WTC11 (cell line): ENCODE results near the gene CCDC87. TPM values are rescaled to one million over a fixed set of nuclear protein-coding genes. Genes with fewer than 3 reads are reported as not detected.

ENCODE experiments used
- AFF4 ChIP-seq: sonication (generic); formaldehyde crosslinking; IDR thresholded peaks from 2 replicates; pipeline ENCODE4 v1.8.1; 2023; ENCODE audit warnings: mild to moderate bottlenecking, missing genetic modification reagents, borderline replicate concordance
- AR ChIP-seq: fragments of 250-450 bp; sonication (Bioruptor Pico); IDR thresholded peaks from 2 replicates; pipeline ENCODE4 v1.9.0; 2021; ENCODE audit warnings: mild to moderate bottlenecking
- ATF1 ChIP-seq: sonication (generic); formaldehyde crosslinking; IDR thresholded peaks from 2 replicates; pipeline ENCODE4 v1.8.1; 2023; ENCODE audit warnings: mild to moderate bottlenecking, moderate library complexity, missing genetic modification reagents
- ATF3 ChIP-seq: sonication (generic); formaldehyde crosslinking; conservative IDR thresholded peaks from 2 replicates; pipeline ENCODE4 v1.8.1; 2022; ENCODE audit warnings: mild to moderate bottlenecking, missing genetic modification reagents
- CBFB ChIP-seq: sonication (generic); formaldehyde crosslinking; IDR thresholded peaks from 2 replicates; pipeline ENCODE4 v1.8.1; 2022; ENCODE audit warnings: mild to moderate bottlenecking, low read depth, missing genetic modification reagents
- E2F5 ChIP-seq: sonication (generic); formaldehyde crosslinking; IDR thresholded peaks from 2 replicates; pipeline ENCODE4 v1.8.1; 2022; ENCODE audit warnings: mild to moderate bottlenecking, moderate library complexity, missing genetic modification reagents
- ELF4 ChIP-seq: sonication (generic); formaldehyde crosslinking; IDR thresholded peaks from 2 replicates; pipeline ENCODE4 v1.8.1; 2022; ENCODE audit warnings: low read depth, mild to moderate bottlenecking, moderate library complexity, missing genetic modification reagents
- EMX1 ChIP-seq: fragments of 250-450 bp; sonication (Bioruptor Pico); IDR thresholded peaks from 2 replicates; pipeline ENCODE4 v1.8.0; 2021; ENCODE audit warnings: mild to moderate bottlenecking
- ESRRA ChIP-seq: sonication (generic); formaldehyde crosslinking; IDR thresholded peaks from 2 replicates; pipeline ENCODE4 v1.8.1; 2022; ENCODE audit warnings: mild to moderate bottlenecking, missing genetic modification reagents, borderline replicate concordance
- GABPB1 ChIP-seq: sonication (generic); formaldehyde crosslinking; IDR thresholded peaks from 2 replicates; pipeline ENCODE4 v1.8.1; 2023; ENCODE audit warnings: mild to moderate bottlenecking, missing genetic modification reagents
- GRHL2 ChIP-seq: fragments of 250-450 bp; sonication (Bioruptor Pico); IDR thresholded peaks from 2 replicates; pipeline ENCODE4 v1.8.0; 2022; ENCODE audit warnings: mild to moderate bottlenecking, moderate library complexity; ENCODE audit not compliant: insufficient replicate concordance, severe bottlenecking
- HMGA2 ChIP-seq: fragments of 250-450 bp; sonication (Bioruptor Pico); IDR thresholded peaks from 2 replicates; pipeline ENCODE4 v1.4.0; 2021; ENCODE audit warnings: mild to moderate bottlenecking, moderate library complexity
- HMGXB4 ChIP-seq: sonication (generic); formaldehyde crosslinking; IDR thresholded peaks from 2 replicates; pipeline ENCODE4 v1.8.1; 2023; ENCODE audit warnings: mild to moderate bottlenecking, moderate library complexity, missing genetic modification reagents
- MLX ChIP-seq: sonication (generic); formaldehyde crosslinking; IDR thresholded peaks from 2 replicates; pipeline ENCODE4 v1.8.1; 2023; ENCODE audit warnings: mild to moderate bottlenecking, missing genetic modification reagents, moderate library complexity
- MXD4 ChIP-seq: fragments of 250-450 bp; sonication (Bioruptor Pico); IDR thresholded peaks from 2 replicates; pipeline ENCODE4 v1.8.0; 2021; ENCODE audit warnings: mild to moderate bottlenecking, moderate library complexity, borderline replicate concordance
- PRRX2 ChIP-seq: fragments of 250-450 bp; sonication (Bioruptor Pico); IDR thresholded peaks from 2 replicates; pipeline ENCODE4 v1.8.0; 2021; ENCODE audit warnings: mild to moderate bottlenecking
- RELA ChIP-seq: sonication (generic); formaldehyde crosslinking; IDR thresholded peaks from 2 replicates; pipeline ENCODE4 v1.8.1; 2022; ENCODE audit warnings: missing genetic modification reagents, mild to moderate bottlenecking, borderline replicate concordance
- STAT6 ChIP-seq: sonication (generic); formaldehyde crosslinking; conservative IDR thresholded peaks from 2 replicates; pipeline ENCODE4 v1.8.1; 2023; ENCODE audit warnings: mild to moderate bottlenecking, low read depth, missing genetic modification reagents, moderate library complexity
- TEAD1 ChIP-seq: sonication (generic); formaldehyde crosslinking; IDR thresholded peaks from 2 replicates; pipeline ENCODE4 v1.8.0; 2022; ENCODE audit warnings: mild to moderate bottlenecking, missing genetic modification reagents
- TP53 ChIP-seq: sonication (generic); formaldehyde crosslinking; IDR thresholded peaks from 2 replicates; pipeline ENCODE4 v1.8.1; 2023; ENCODE audit warnings: mild to moderate bottlenecking, missing genetic modification reagents
- ZNF219 ChIP-seq: sonication (generic); formaldehyde crosslinking; IDR thresholded peaks from 2 replicates; pipeline ENCODE4 v1.8.0; 2023; ENCODE audit warnings: missing genetic modification reagents, mild to moderate bottlenecking, borderline replicate concordance
- ZSCAN18 ChIP-seq: fragments of 250-450 bp; sonication (Bioruptor Pico); IDR thresholded peaks from 2 replicates; pipeline ENCODE4 v2.1.2; 2022; ENCODE audit warnings: mild to moderate bottlenecking, moderate library complexity
- total RNA-seq: library from RNA; stranded (reverse); gene quantifications from 3 replicates; pipeline ENCODE4 v1.2.3, GENCODE V29; 2021

The CCDC87 gene
- total RNA-seq, 1 experiment from 2014 or later: 0.85 TPM

GRCh38 chr11:66592457-66593302 is at the start of gene CCDC87, which contains the start of gene CCS (continued):
- TF ChIP-seq TP53 (CRISPR knock-in tag) (peak; percentile 96), HMGA2 (CRISPR knock-in tag) (no peak), ATF3 (CRISPR knock-in tag) (no peak), ESRRA (no peak; the same call in 1 of the 2 replicates), GRHL2 (CRISPR knock-in tag) (no peak), MXD4 (CRISPR knock-in tag) (no peak), E2F5 (CRISPR knock-in tag) (peak; percentile 90; the same call in 1 of the 2 replicates), STAT6 (no peak), ATF1 (CRISPR knock-in tag) (no peak), ELF4 (CRISPR knock-in tag) (no peak), GABPB1 (CRISPR knock-in tag) (peak; percentile 19; the same call in 1 of the 2 replicates), TEAD1 (peak; percentile 86), EMX1 (CRISPR knock-in tag) (no peak), CBFB (CRISPR knock-in tag) (peak; percentile 54; the same call in 1 of the 2 replicates), AFF4 (CRISPR knock-in tag) (no peak), RELA (no peak; the same call in 1 of the 2 replicates), ZSCAN18 (CRISPR knock-in tag) (no peak), MLX (CRISPR knock-in tag) (0 out of 2 replicates have a peak, but pooled peaks have one; percentile 68), PRRX2 (CRISPR knock-in tag) (no peak), ZNF219 (CRISPR knock-in tag) (peak; percentile 46; the same call in 1 of the 2 replicates), HMGXB4 (CRISPR knock-in tag) (peak; percentile 91), AR (CRISPR knock-in tag) (no peak)
